DND-41 (cell line): ENCODE results near the gene TAS2R42.

Source experiments
- ATAC-seq: fragments of 200-7000 bp; cut with Tn5 transposase; 3 replicates; pipeline ENCODE4 v1.9.1; 2021; ENCODE audit warnings: low read depth; ENCODE audit not compliant: insufficient read depth
- DNase-seq: peaks from one replicate; pipeline ENCODE4 v3.0.0-alpha.2; 2020
- H2AFZ ChIP-seq: 2 replicates; pipeline ENCODE4 v1.6.0; 2012; ENCODE audit warnings: low read depth, low read length
- H3K27ac ChIP-seq: 2 replicates; pipeline ENCODE4 v1.5.1; 2012; ENCODE audit warnings: low read length, inconsistent platforms
- H3K27me3 ChIP-seq: fragments of 200-600 bp; sonication (generic); 2 replicates; pipeline ENCODE4 v1.6.0; 2012; ENCODE audit warnings: low read length, mild to moderate bottlenecking, inconsistent platforms; ENCODE audit not compliant: insufficient read depth, poor library complexity
- H3K36me3 ChIP-seq: 2 replicates; pipeline ENCODE4 v1.5.1; 2012; ENCODE audit warnings: low read length, inconsistent platforms; ENCODE audit not compliant: insufficient read depth
- H3K4me1 ChIP-seq: 2 replicates; pipeline ENCODE4 v1.5.1; 2012; ENCODE audit warnings: mild to moderate bottlenecking, low read length; ENCODE audit not compliant: insufficient read depth
- H3K4me2 ChIP-seq: 2 replicates; pipeline ENCODE4 v1.6.0; 2012; ENCODE audit warnings: mild to moderate bottlenecking, moderate library complexity, low read length, inconsistent platforms; ENCODE audit not compliant: insufficient read depth
- H3K4me3 ChIP-seq, 2 experiments: fragments of 200-600 bp in 1 of 2; shearing (Covaris generic) in 1 of 2; 2 replicates each; pipeline ENCODE4 v1.5.1; 2012 to 2016; ENCODE audit warnings: inconsistent platforms in 2 of 2, low read length in 2 of 2, mild to moderate bottlenecking in 2 of 2, low read depth in 1 of 2, moderate library complexity in 1 of 2
- H3K79me2 ChIP-seq: 2 replicates; pipeline ENCODE4 v1.6.0; 2012; ENCODE audit warnings: low read length, inconsistent platforms; ENCODE audit not compliant: insufficient read depth
- H3K9ac ChIP-seq: 2 replicates; pipeline ENCODE4 v1.6.0; 2012; ENCODE audit warnings: low read depth, mild to moderate bottlenecking, inconsistent platforms, low read length, moderate library complexity
- H3K9me3 ChIP-seq: 2 replicates; pipeline ENCODE4 v1.5.1; 2012; ENCODE audit warnings: low read length, moderate library complexity, mild to moderate bottlenecking, inconsistent platforms; ENCODE audit not compliant: insufficient read depth, severe bottlenecking
- H4K20me1 ChIP-seq: 2 replicates; pipeline ENCODE4 v1.6.0; 2012; ENCODE audit warnings: low read length; ENCODE audit not compliant: insufficient read depth
- EZH2 ChIP-seq: IDR thresholded peaks from 3 replicates; pipeline ENCODE4 v1.6.1; 2012; ENCODE audit warnings: borderline replicate concordance, low read depth, mild to moderate bottlenecking, moderate library complexity, low read length, inconsistent platforms; ENCODE audit not compliant: severe bottlenecking
- TF ChIP-seq, protein P1 (sequence below): IDR thresholded peaks from 2 replicates; pipeline ENCODE4 v1.5.1; 2012; ENCODE audit warnings: borderline replicate concordance, low read length, moderate library complexity, mild to moderate bottlenecking; ENCODE audit not compliant: poor library complexity, severe bottlenecking; ENCODE audit errors: extremely low read depth

TAS2R42 gene

DNA sequence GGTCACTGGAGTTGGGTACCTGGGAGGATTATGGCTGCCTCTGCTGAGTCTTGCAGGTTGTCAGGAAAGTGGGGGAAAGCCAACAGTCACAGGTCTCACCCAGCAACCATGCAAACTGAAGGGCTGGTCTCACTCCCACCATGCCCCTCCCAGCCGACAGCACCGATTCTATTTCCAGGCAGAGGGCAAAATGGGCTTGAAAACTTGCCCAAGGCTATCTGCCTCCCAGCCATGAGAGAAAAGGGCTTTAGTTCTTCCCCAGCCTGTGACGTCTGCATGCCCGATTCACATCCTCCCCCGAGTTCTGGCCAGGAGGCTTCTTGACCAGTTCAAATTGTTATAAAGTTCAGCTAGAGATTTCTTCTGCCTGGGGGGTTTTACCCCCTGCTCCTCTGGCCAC, 42.4 kb downstream of the TAS2R42 start:
- Histone ChIP-seq H3K9me3 (no peaks in the 10 kb centered on the region), H3K27ac (no peak overlapping the region), H3K4me3 (no peak overlapping the region), H3K4me2 (no peak overlapping the region), H2AFZ (no peak overlapping the region), H3K4me1 (no peaks in the 10 kb centered on the region), H3K79me2 (peaks cover 79% of the 10 kb centered on the region), H3K27me3 (no peaks in the 10 kb centered on the region), H3K9ac (no peak overlapping the region), H4K20me1 (peaks cover 8% of the 10 kb centered on the region; the same call in 1 of the 2 replicates), H3K36me3 (peaks cover 3% of the 10 kb centered on the region; the same call in 1 of the 2 replicates)
- DNase-seq, result no peak
- TF ChIP-seq, protein P1, sequence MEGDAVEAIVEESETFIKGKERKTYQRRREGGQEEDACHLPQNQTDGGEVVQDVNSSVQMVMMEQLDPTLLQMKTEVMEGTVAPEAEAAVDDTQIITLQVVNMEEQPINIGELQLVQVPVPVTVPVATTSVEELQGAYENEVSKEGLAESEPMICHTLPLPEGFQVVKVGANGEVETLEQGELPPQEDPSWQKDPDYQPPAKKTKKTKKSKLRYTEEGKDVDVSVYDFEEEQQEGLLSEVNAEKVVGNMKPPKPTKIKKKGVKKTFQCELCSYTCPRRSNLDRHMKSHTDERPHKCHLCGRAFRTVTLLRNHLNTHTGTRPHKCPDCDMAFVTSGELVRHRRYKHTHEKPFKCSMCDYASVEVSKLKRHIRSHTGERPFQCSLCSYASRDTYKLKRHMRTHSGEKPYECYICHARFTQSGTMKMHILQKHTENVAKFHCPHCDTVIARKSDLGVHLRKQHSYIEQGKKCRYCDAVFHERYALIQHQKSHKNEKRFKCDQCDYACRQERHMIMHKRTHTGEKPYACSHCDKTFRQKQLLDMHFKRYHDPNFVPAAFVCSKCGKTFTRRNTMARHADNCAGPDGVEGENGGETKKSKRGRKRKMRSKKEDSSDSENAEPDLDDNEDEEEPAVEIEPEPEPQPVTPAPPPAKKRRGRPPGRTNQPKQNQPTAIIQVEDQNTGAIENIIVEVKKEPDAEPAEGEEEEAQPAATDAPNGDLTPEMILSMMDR, result no peak
- TF ChIP-seq EZH2, result no peak
- ATAC-seq, result no peak

DNA sequence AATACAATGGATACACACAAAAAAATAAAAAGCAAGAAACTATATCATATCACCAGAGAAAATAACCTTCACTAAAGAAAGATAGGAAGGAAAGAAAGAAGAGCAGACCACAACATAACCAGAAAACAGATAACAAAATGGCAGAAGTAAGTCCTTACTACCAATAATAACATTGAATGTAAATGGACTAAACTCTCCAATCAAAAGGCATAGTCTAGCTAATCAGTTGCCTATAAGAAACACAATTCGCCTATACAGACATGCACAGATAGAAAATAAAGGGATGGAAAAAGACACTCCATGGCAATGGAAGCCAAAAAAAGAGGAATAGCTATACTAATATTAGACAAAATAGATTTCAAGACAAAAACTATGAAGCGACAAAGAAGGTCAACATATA, 43.4 kb downstream of the TAS2R42 start:
- Histone ChIP-seq H2AFZ (no peak overlapping the region), H3K4me2 (no peak overlapping the region), H3K27me3 (no peaks in the 10 kb centered on the region), H3K9ac (no peak overlapping the region), H3K4me1 (no peaks in the 10 kb centered on the region), H3K4me3 (no peak overlapping the region), H3K9me3 (no peaks in the 10 kb centered on the region), H4K20me1 (peaks cover 8% of the 10 kb centered on the region; the same call in 1 of the 2 replicates), H3K79me2 (peaks cover 88% of the 10 kb centered on the region), H3K27ac (no peak overlapping the region), H3K36me3 (peaks cover 3% of the 10 kb centered on the region; the same call in 1 of the 2 replicates)
- ATAC-seq, result no peak
- DNase-seq, result no peak
- no peak for TF ChIP-seq EZH2
- TF ChIP-seq, protein P1, result no peak

DNA sequence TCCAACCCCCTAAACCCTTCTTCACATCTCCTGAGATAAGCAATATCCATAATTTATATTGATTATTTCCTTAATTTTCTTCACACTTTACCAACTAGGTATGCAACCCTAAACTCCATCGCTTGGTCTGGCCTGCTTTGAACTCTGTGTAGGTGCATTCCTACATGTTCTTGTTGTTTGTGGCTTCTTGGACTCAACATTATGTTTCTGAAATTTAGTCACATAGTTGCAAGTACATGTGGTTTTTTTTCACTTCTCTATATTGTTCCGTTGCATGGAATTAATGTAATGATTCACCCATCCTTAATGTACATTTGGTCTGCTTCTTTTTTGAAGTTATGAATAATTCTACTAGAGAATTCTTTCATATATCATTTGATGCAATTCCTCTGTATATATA, 50.7 kb downstream of the TAS2R42 start:
- peaks cover 6% of the 10 kb centered on the region; the same call in 1 of the 2 replicates for H4K20me1 ChIP-seq
- DNase-seq (no peak), ATAC-seq (no peak)
- H3K4me2 ChIP-seq, result no peak overlapping the region
- H3K36me3 ChIP-seq, result peaks cover 1% of the 10 kb centered on the region; the same call in 1 of the 2 replicates
- no peak for TF ChIP-seq EZH2
- TF ChIP-seq, protein P1, result no peak
- H3K9ac ChIP-seq, result no peak overlapping the region
- peaks cover 80% of the 10 kb centered on the region for H3K79me2 ChIP-seq
- no peaks in the 10 kb centered on the region for H3K4me1 ChIP-seq
- H3K4me3 ChIP-seq, result no peak overlapping the region
- no peak overlapping the region for H2AFZ ChIP-seq
- no peak overlapping the region for H3K27ac ChIP-seq
- H3K9me3 ChIP-seq, result no peaks in the 10 kb centered on the region
- no peaks in the 10 kb centered on the region for H3K27me3 ChIP-seq
